H1 (cell line): Measurements from ENCODE around the gene FAM170A. TPM values are rescaled to one million over a fixed set of nuclear protein-coding genes. Genes with fewer than 3 reads are reported as not detected.

Source experiments
- ATF3 ChIP-seq: IDR thresholded peaks from 2 replicates; pipeline ENCODE4 v1.6.1; 2011; ENCODE audit warnings: low read depth, mild to moderate bottlenecking, low read length; ENCODE audit not compliant: insufficient read depth
- CHD2 ChIP-seq: IDR thresholded peaks from 2 replicates; pipeline ENCODE4 v1.6.1; 2012; ENCODE audit warnings: low read length, improper control_type of control experiment
- HDAC6 ChIP-seq: IDR thresholded peaks from one replicate; pipeline ENCODE4 v1.7.1; 2012; ENCODE audit warnings: low read depth, mild to moderate bottlenecking, inconsistent platforms, low read length, moderate library complexity
- polyA plus RNA-seq, 7 experiments: library from polyadenylated mRNA; depleted of rRNA in 3 of 7; stranded (reverse) in 5 of 7; unstranded in 2 of 7; fragments of >200 nt in 5 of 7; fragments of 200-250 nt in 2 of 7; gene quantifications; 1 replicate in 5 of 7; 2 replicates in 1 of 7; 4 replicates in 1 of 7; pipeline versions ENCODE4 v1.2.1 to v1.2.3, GENCODE V29; 2011 to 2013; ENCODE audit warnings: missing spikeins in 2 of 7, mixed read lengths in 2 of 7
- total RNA-seq: library from RNA; stranded (reverse); fragmentation: NEBNext Ultra II Directional; extraction: Animal tissue kit (Norgen Biotek cat#: 25700); gene quantifications from 2 replicates; pipeline ENCODE4 v1.2.1, GENCODE V29; 2021
- TF ChIP-seq, protein P1 (sequence below): IDR thresholded peaks from 2 replicates; pipeline ENCODE4 v1.6.1; 2012; ENCODE audit warnings: low read length, inconsistent platforms

The FAM170A gene
- total and polyA plus RNA-seq, 2 of the 8 experiments (the other 6 are each of a cell fraction or from before 2014, with no cell fraction given) = not detected

DNA sequence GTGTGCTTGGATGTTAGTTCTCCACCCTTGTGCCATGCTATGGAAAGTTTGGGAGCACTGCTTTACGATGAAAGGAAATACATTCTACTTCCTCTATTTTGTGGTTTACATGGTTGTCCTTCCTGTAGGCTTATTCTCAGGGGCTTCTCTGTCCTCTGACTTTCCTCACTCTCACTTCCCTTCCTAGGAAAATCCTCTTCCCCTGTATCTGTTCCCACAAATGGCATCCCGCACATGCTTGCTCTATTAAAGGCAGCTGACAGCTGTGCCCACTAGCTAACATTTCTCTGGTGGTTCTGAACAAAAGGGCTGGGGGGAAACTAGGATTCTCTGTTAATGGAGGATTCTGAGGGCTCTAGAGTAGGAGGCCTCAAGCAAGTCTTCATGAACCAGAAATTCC, 52.4 kb downstream of the FAM170A start (continued):
- TF ChIP-seq ATF3 = no peak
- no peak for TF ChIP-seq HDAC6
- no peak for TF ChIP-seq CHD2
- TF ChIP-seq, protein P1, sequence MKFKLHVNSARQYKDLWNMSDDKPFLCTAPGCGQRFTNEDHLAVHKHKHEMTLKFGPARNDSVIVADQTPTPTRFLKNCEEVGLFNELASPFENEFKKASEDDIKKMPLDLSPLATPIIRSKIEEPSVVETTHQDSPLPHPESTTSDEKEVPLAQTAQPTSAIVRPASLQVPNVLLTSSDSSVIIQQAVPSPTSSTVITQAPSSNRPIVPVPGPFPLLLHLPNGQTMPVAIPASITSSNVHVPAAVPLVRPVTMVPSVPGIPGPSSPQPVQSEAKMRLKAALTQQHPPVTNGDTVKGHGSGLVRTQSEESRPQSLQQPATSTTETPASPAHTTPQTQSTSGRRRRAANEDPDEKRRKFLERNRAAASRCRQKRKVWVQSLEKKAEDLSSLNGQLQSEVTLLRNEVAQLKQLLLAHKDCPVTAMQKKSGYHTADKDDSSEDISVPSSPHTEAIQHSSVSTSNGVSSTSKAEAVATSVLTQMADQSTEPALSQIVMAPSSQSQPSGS = no peak
